Spleen (tissue), 11 donors: ENCODE results near the gene RCN1. TPM values are rescaled to one million over a fixed set of nuclear protein-coding genes. Genes with fewer than 3 reads are reported as not detected.

Experiments used
- DNase-seq: peaks from one replicate; pipeline ENCODE4 v3.0.0-alpha.2; 2020
- H3K27ac ChIP-seq, 8 donors: fragments of 200-600 bp; sonication (generic) in 7 of 8; 1 replicate in 4 of 8; 2 replicates in 4 of 8; pipeline versions ENCODE4 v1.5.0 to v1.8.0; 2016 to 2021; ENCODE audit warnings: inconsistent platforms in 4 of 8, mild to moderate bottlenecking in 4 of 8, moderate library complexity in 1 of 8
- H3K27me3 ChIP-seq, 7 donors: fragments of 200-600 bp; sonication (generic) in 6 of 7; replicated peaks in 1 of 7; 1 replicate in 4 of 7; 2 replicates in 3 of 7; pipeline versions ENCODE4 v1.5.0 to v1.8.0; 2016 to 2021; ENCODE audit warnings: inconsistent platforms in 3 of 7, mild to moderate bottlenecking in 1 of 7
- H3K36me3 ChIP-seq, 6 donors: fragments of 200-600 bp; sonication (generic) in 5 of 6; 1 replicate in 4 of 6; 2 replicates in 2 of 6; pipeline versions ENCODE4 v1.5.0 to v1.8.0; 2016 to 2021; ENCODE audit warnings: inconsistent platforms in 2 of 6
- H3K4me1 ChIP-seq, 6 donors: fragments of 200-600 bp; sonication (generic) in 5 of 6; 1 replicate in 3 of 6; 2 replicates in 3 of 6; pipeline versions ENCODE4 v1.5.0 to v1.8.0; 2016 to 2021; ENCODE audit warnings: inconsistent platforms in 3 of 6
- H3K4me3 ChIP-seq, 8 donors: fragments of 200-600 bp; sonication (generic) in 7 of 8; 1 replicate in 4 of 8; 2 replicates in 4 of 8; pipeline versions ENCODE4 v1.5.0 to v1.8.0; 2016 to 2021; ENCODE audit warnings: inconsistent platforms in 4 of 8, mild to moderate bottlenecking in 4 of 8, moderate library complexity in 2 of 8
- H3K9me3 ChIP-seq, 8 donors: fragments of 200-600 bp; sonication (generic) in 7 of 8; 1 replicate in 4 of 8; 2 replicates in 4 of 8; pipeline versions ENCODE4 v1.5.0 to v1.8.0; 2016 to 2021; ENCODE audit warnings: inconsistent platforms in 4 of 8
- CTCF ChIP-seq, 11 experiments: fragments of 200-600 bp in 7 of 11; fragments of 450-650 bp in 4 of 11; sonication (generic) in 4 of 11; IDR thresholded peaks in 8 of 11; conservative IDR thresholded peaks in 3 of 11; 1 replicate in 7 of 11; 2 replicates in 4 of 11; pipeline versions ENCODE4 v1.4.0 to v1.8.0; 2016 to 2021; ENCODE audit warnings: antibody characterized with exemption in 11 of 11, inconsistent platforms in 4 of 11, mild to moderate bottlenecking in 1 of 11
- POLR2A ChIP-seq, 3 donors: fragments of 450-650 bp; IDR thresholded peaks; one replicate each; pipeline ENCODE4 v1.5.1; 2017; ENCODE audit warnings: antibody characterized with exemption in 3 of 3, mild to moderate bottlenecking in 1 of 3
- POLR2AphosphoS5 ChIP-seq, 3 donors: sonication (generic); formaldehyde crosslinking; IDR thresholded peaks; one replicate each; pipeline ENCODE4 v1.5.1; 2017; ENCODE audit warnings: antibody characterized with exemption in 3 of 3
- WGBS, 5 donors: extraction: QIAGEN DNeasy Blood & Tissue Kit in 3 of 5; methylation state at CpG; one replicate each; pipeline versions ENCODE4 v1.1.5 to v1.1.7; 2013 to 2018; 5-methylcytosine and 5-hydroxymethylcytosine counted together
- intact Hi-C: fragments of 100-400 bp; cut with DNase I; formaldehyde crosslinking; loops from one replicate; pipeline ENCODE4 v1.15.0; 2023; ENCODE audit warnings: low total_unique reads
- polyA plus RNA-seq, 3 donors: library from polyadenylated mRNA; stranded (reverse); fragments of 200-250 nt; gene quantifications; one replicate each; pipeline ENCODE4 v1.2.1, GENCODE V29; 2013
- total RNA-seq, 7 donors: library from RNA; depleted of rRNA in 3 of 7; stranded (reverse); fragments of >200 nt in 3 of 7; fragmentation: NEBNext Ultra II Directional in 4 of 7; extraction: Animal tissue kit (Norgen Biotek cat#: 25700) in 4 of 7; gene quantifications; one replicate each; pipeline versions ENCODE4 v1.1.0 to v1.2.1, GENCODE V29; 2016 to 2021
- donor health status: healthy with polysubstance abuse.
- donor health status: DM: no; HTN: no; CAD: no; lungs with moderate emphysema.
- donor health status: DM: no; HTN: no; CAD: no.
- donor health status: Bipolar disorder and iron deficiency.
- donor health status: healthy.
- donor health status: DM: no; HTN: no; CAD: no.
- donor health status: DM: yes; HTN: yes; CAD: no.

RCN1 gene
- total and polyA plus RNA-seq, 10 donors = 23.3 to 53.8 (median 38.2) TPM

GRCh38 chr11:32131321-32131720 lies 40.4 kb downstream of the RCN1 start:
- no peaks in the 10 kb centered on the region for H3K36me3 ChIP-seq
- no peak for TF ChIP-seq CTCF (IDR thresholded peaks at IDR 0.05 in 8 of 11, conservative IDR thresholded peaks at IDR 0.05 in 3 of 11)
- TF ChIP-seq POLR2A (IDR thresholded peaks at IDR 0.05) = no peak
- no peak for TF ChIP-seq POLR2AphosphoS5 (IDR thresholded peaks at IDR 0.05)
- intact Hi-C loops = no loop called here
- no peaks in the 10 kb centered on the region for H3K4me1 ChIP-seq
- peaks cover 0 to 10% (median 0%) of the 10 kb centered on the region in 7 donors for H3K27me3 ChIP-seq
- no peak overlapping the region for H3K27ac ChIP-seq
- H3K9me3 ChIP-seq = peaks cover 0 to 20% (median 0%) of the 10 kb centered on the region in 8 donors
- DNase-seq = no peak
- no peak overlapping the region for H3K4me3 ChIP-seq
- 80 to 85% (median 83%) methylated on average over 3 of the region's 3 CpGs for WGBS, 5 donors

GRCh38 chr11:32136657-32137056 lies 45.8 kb downstream of the RCN1 start:
- Histone ChIP-seq H3K27ac (no peak overlapping the region), H3K4me1 (no peaks in the 10 kb centered on the region), H3K27me3 (no peaks in the 10 kb centered on the region), H3K4me3 (no peak overlapping the region), H3K9me3 (no peaks in the 10 kb centered on the region), H3K36me3 (no peaks in the 10 kb centered on the region)
- no peak for TF ChIP-seq CTCF (IDR thresholded peaks at IDR 0.05 in 8 of 11, conservative IDR thresholded peaks at IDR 0.05 in 3 of 11)
- no peak for TF ChIP-seq POLR2A (IDR thresholded peaks at IDR 0.05)
- no peak for TF ChIP-seq POLR2AphosphoS5 (IDR thresholded peaks at IDR 0.05)
- intact Hi-C loops = no loop called here
- WGBS, 5 donors = 78 to 93% (median 86%) methylated on average over 3 of the region's 3 CpGs
- DNase-seq = no peak

- Histone ChIP-seq H3K4me1 (no peaks in the 10 kb centered on the region), H3K36me3 (no peaks in the 10 kb centered on the region), H3K27ac (no peak overlapping the region), H3K9me3 (no peaks in the 10 kb centered on the region), H3K4me3 (no peak overlapping the region), H3K27me3 (no peaks in the 10 kb centered on the region)
- intact Hi-C loops = no loop called here
- TF ChIP-seq POLR2A (IDR thresholded peaks at IDR 0.05) = no peak
- no peak for TF ChIP-seq POLR2AphosphoS5 (IDR thresholded peaks at IDR 0.05)
- TF ChIP-seq CTCF (IDR thresholded peaks at IDR 0.05 in 8 of 11, conservative IDR thresholded peaks at IDR 0.05 in 3 of 11) = no peak
- no peak for DNase-seq
- WGBS, 5 donors = 53 to 68% (median 58%) methylated on average over 2 of the region's 2 CpGs
Observed at GRCh38 chr11:32137263-32137662, 46.4 kb downstream of the RCN1 start.

GRCh38 chr11:32137869-32138268 lies 47.0 kb downstream of the RCN1 start:
- DNase-seq = no peak
- intact Hi-C loops = no loop called here
- H3K9me3 ChIP-seq = no peaks in the 10 kb centered on the region
- no peaks in the 10 kb centered on the region for H3K36me3 ChIP-seq
- H3K27ac ChIP-seq = no peak overlapping the region
- no peak for TF ChIP-seq POLR2A (IDR thresholded peaks at IDR 0.05)
- no peak for TF ChIP-seq POLR2AphosphoS5 (IDR thresholded peaks at IDR 0.05)
- TF ChIP-seq CTCF (IDR thresholded peaks at IDR 0.05 in 8 of 11, conservative IDR thresholded peaks at IDR 0.05 in 3 of 11) = no peak
- H3K4me1 ChIP-seq = no peaks in the 10 kb centered on the region
- H3K27me3 ChIP-seq = no peaks in the 10 kb centered on the region
- WGBS, 5 donors = 84 to 97% (median 91%) methylated on average over 3 of the region's 3 CpGs
- H3K4me3 ChIP-seq = no peak overlapping the region
